ENCODE results near the gene UBE2O. TPM values are rescaled to one million over a fixed set of nuclear protein-coding genes. Genes with fewer than 3 reads are reported as not detected.

The UBE2O gene
- total RNA-seq, 1 experiment from 2014 or later: 68.9 TPM

DNA sequence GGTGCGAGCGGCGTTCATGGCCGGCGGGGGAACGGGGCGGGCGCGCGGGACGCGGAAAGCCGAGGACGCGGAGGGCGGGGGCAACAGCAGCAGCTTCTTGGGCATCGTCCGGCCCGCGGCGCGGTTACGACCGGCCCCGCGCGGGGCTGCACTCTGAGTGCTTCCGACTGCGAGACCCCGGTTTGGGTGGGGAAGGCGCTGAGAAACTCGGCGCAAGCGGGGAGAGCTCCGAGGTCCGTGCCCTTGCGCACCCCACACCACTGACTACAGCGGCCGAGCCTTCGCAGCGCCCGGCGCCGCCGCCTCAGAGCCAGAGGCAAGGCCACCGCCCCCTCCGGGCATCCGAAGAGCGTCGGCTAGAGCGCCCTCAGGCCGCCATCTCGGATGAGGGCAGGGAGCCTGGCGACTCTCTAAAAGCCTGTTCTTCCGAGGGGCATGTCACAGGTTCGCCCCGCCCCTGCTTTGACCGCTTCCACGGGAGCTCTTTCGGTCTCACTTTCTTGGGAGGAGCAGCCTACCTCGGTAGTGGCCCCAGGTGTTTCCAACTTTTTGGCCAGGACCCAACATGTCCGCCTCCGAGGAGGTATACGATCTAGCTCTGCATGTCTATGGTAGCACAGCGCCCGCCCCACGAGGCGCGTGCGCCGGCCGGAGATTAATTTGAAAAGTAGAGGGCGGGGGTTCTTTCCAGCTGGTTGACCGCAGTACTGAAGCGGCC, 99.2 kb downstream of the UBE2O start, which contains the start of gene PRPSAP1 (continued):
- no peak for TF ChIP-seq OVOL2 (CRISPR knock-in tag; IDR thresholded peaks at IDR 0.05; ENCODE audit: borderline replicate concordance)
- TF ChIP-seq MAX (CRISPR knock-in tag; IDR thresholded peaks at IDR 0.05): peak; percentile 89
- peak; percentile 48; the same call in 1 of the 2 replicates for TF ChIP-seq FOXP1 (CRISPR knock-in tag; IDR thresholded peaks at IDR 0.05; ENCODE audit: borderline replicate concordance)
- TF ChIP-seq IRF1 (CRISPR knock-in tag; IDR thresholded peaks at IDR 0.05): peak; percentile 35; the same call in 1 of the 2 replicates
- TF ChIP-seq TP53 (CRISPR knock-in tag; IDR thresholded peaks at IDR 0.05): no peak
- TF ChIP-seq, protein P1, sequence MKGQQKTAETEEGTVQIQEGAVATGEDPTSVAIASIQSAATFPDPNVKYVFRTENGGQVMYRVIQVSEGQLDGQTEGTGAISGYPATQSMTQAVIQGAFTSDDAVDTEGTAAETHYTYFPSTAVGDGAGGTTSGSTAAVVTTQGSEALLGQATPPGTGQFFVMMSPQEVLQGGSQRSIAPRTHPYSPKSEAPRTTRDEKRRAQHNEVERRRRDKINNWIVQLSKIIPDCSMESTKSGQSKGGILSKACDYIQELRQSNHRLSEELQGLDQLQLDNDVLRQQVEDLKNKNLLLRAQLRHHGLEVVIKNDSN (CRISPR knock-in tag; IDR thresholded peaks at IDR 0.05): peak; percentile 40; the same call in 1 of the 2 replicates
- TF ChIP-seq ZNF232 (CRISPR knock-in tag; IDR thresholded peaks at IDR 0.05): peak; percentile 62; the same call in 1 of the 2 replicates
- no peak for TF ChIP-seq NR1H2 (CRISPR knock-in tag; IDR thresholded peaks at IDR 0.05)
- TF ChIP-seq CREM (CRISPR knock-in tag; IDR thresholded peaks at IDR 0.05): peak; percentile 40; the same call in 1 of the 2 replicates
- no peak for TF ChIP-seq E2F1 (CRISPR knock-in tag; IDR thresholded peaks at IDR 0.05)
- TF ChIP-seq, protein P2, sequence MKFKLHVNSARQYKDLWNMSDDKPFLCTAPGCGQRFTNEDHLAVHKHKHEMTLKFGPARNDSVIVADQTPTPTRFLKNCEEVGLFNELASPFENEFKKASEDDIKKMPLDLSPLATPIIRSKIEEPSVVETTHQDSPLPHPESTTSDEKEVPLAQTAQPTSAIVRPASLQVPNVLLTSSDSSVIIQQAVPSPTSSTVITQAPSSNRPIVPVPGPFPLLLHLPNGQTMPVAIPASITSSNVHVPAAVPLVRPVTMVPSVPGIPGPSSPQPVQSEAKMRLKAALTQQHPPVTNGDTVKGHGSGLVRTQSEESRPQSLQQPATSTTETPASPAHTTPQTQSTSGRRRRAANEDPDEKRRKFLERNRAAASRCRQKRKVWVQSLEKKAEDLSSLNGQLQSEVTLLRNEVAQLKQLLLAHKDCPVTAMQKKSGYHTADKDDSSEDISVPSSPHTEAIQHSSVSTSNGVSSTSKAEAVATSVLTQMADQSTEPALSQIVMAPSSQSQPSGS (CRISPR knock-in tag; IDR thresholded peaks at IDR 0.05; ENCODE audit: borderline replicate concordance, low read depth): no peak
- no peak for TF ChIP-seq CREB1 (CRISPR knock-in tag; IDR thresholded peaks at IDR 0.05)
- TF ChIP-seq FOXK1 (CRISPR knock-in tag; IDR thresholded peaks at IDR 0.05): peak; percentile 60
- TF ChIP-seq HMGXB4 (CRISPR knock-in tag; IDR thresholded peaks at IDR 0.05): peak; percentile 64
- peak; percentile 91 for TF ChIP-seq TEAD1 (CRISPR knock-in tag; IDR thresholded peaks at IDR 0.05)
- peak; percentile 22; the same call in 1 of the 2 replicates for TF ChIP-seq PREB (CRISPR knock-in tag; IDR thresholded peaks at IDR 0.05; ENCODE audit: borderline replicate concordance)
- no peak for TF ChIP-seq ZNF263 (CRISPR knock-in tag; IDR thresholded peaks at IDR 0.05; ENCODE audit: low read depth)
- TF ChIP-seq ZNF416 (CRISPR knock-in tag; IDR thresholded peaks at IDR 0.05): no peak
- TF ChIP-seq NFYB (CRISPR knock-in tag; conservative IDR thresholded peaks at IDR 0.05; ENCODE audit: low read depth): no peak
- TF ChIP-seq ZNF532 (CRISPR knock-in tag; IDR thresholded peaks at IDR 0.05; ENCODE audit: borderline replicate concordance): no peak
- peak; percentile 33; the same call in 1 of the 2 replicates for TF ChIP-seq MYBL2 (CRISPR knock-in tag; IDR thresholded peaks at IDR 0.05)
- TF ChIP-seq ARID4B (CRISPR knock-in tag; IDR thresholded peaks at IDR 0.05; ENCODE audit: borderline replicate concordance): peak; percentile 42; the same call in 1 of the 2 replicates
